NCI-H1105 (cell line): ENCODE data around the gene UBE3D.
"Not testable (repeated sequence)": the region's sequence is repeated elsewhere in the genome, so short reads cannot be mapped to it uniquely, and the experiment has no call there.

ENCODE experiments used
- DNase-seq: peaks from one replicate; lab custom pipeline; 2025; lab: John Stamatoyannopoulos, UW

Gene UBE3D

GRCh38 chr6:83053678-83054077 lies 12.0 kb downstream of the UBE3D start:
- DNase-seq: no peak

- DNase-seq: peak; percentile 45
These were observed 14.1 kb downstream of the UBE3D start for GRCh38 chr6:83051377-83052172.

- no peak for DNase-seq
These were observed 18.4 kb downstream of the UBE3D start for GRCh38 chr6:83047065-83047754.

- DNase-seq: no peak
These were observed 21.4 kb downstream of the UBE3D start for GRCh38 chr6:83044091-83044768.

- DNase-seq: no peak
These were observed 23.1 kb downstream of the UBE3D start for GRCh38 chr6:83042467-83043053.

- no peak for DNase-seq
These were observed 27.4 kb downstream of the UBE3D start for GRCh38 chr6:83038246-83038645.

GRCh38 chr6:83031689-83032088 lies 34.0 kb downstream of the UBE3D start:
- no peak for DNase-seq

GRCh38 chr6:83019741-83020140 lies 45.9 kb downstream of the UBE3D start:
- no peak for DNase-seq

GRCh38 chr6:83011131-83011530 lies 54.5 kb downstream of the UBE3D start:
- DNase-seq: not testable (repeated sequence)

- peak; percentile 16 for DNase-seq
These were observed 57.0 kb downstream of the UBE3D start for GRCh38 chr6:83008626-83009025.

- DNase-seq: no peak
These were observed 59.3 kb downstream of the UBE3D start for GRCh38 chr6:83006270-83006905.

GRCh38 chr6:82996156-82996555 lies 69.5 kb downstream of the UBE3D start:
- no peak for DNase-seq

- DNase-seq: no peak
These were observed 70.6 kb downstream of the UBE3D start for GRCh38 chr6:82995066-82995465.

- no peak for DNase-seq
These were observed 75.8 kb downstream of the UBE3D start for GRCh38 chr6:82989736-82990290.

- no peak for DNase-seq
These were observed 76.7 kb downstream of the UBE3D start for GRCh38 chr6:82988930-82989351.

- DNase-seq: no peak
These were observed 77.7 kb downstream of the UBE3D start for GRCh38 chr6:82987951-82988350.

GRCh38 chr6:82987416-82987815 lies 78.2 kb downstream of the UBE3D start:
- no peak for DNase-seq

GRCh38 chr6:82984720-82985119 lies 80.9 kb downstream of the UBE3D start:
- no peak for DNase-seq

GRCh38 chr6:82980086-82980485 lies 85.6 kb downstream of the UBE3D start:
- no peak for DNase-seq

GRCh38 chr6:82979657-82980056 lies 86.0 kb downstream of the UBE3D start:
- DNase-seq: no peak

GRCh38 chr6:82978362-82978945 lies 87.2 kb downstream of the UBE3D start:
- no peak for DNase-seq
